Esophagus muscularis mucosa (tissue), 4 donors: ENCODE measurements around the gene CFAP410. TPM values are rescaled to one million over a fixed set of nuclear protein-coding genes. Genes with fewer than 3 reads are reported as not detected.

Experiments
- DNase-seq: peaks from one replicate; pipeline ENCODE4 v3.0.0-alpha.2; 2017; ENCODE audit errors: extremely low spot score
- H3K27ac ChIP-seq, 4 donors: fragments of 200-600 bp; sonication (generic); replicated peaks in 1 of 4; 1 replicate in 3 of 4; 2 replicates in 1 of 4; pipeline ENCODE4 v1.5.1; 2016 to 2019; ENCODE audit warnings: mild to moderate bottlenecking in 1 of 4
- H3K27me3 ChIP-seq, 4 donors: fragments of 200-600 bp; sonication (generic); one replicate each; pipeline versions ENCODE4 v1.5.1 to v1.6.0; 2016 to 2019
- H3K36me3 ChIP-seq, 4 donors: fragments of 200-600 bp; sonication (generic); one replicate each; pipeline ENCODE4 v1.5.1; 2016 to 2019
- H3K4me1 ChIP-seq, 4 donors: fragments of 200-600 bp; sonication (generic); one replicate each; pipeline ENCODE4 v1.5.1; 2016 to 2019
- H3K4me3 ChIP-seq, 4 donors: fragments of 200-600 bp; sonication (generic); 1 replicate in 2 of 4; 2 replicates in 2 of 4; pipeline ENCODE4 v1.5.1; 2016 to 2019; ENCODE audit warnings: mild to moderate bottlenecking in 4 of 4, moderate library complexity in 1 of 4
- H3K9me3 ChIP-seq, 4 donors: fragments of 200-600 bp; sonication (generic); 1 replicate in 3 of 4; 2 replicates in 1 of 4; pipeline ENCODE4 v1.5.1; 2016 to 2019
- EP300 ChIP-seq: sonication (generic); formaldehyde crosslinking; IDR thresholded peaks from one replicate; pipeline ENCODE4 v1.6.1; 2017; ENCODE audit warnings: antibody characterized with exemption
- POLR2A ChIP-seq: fragments of 450-650 bp; IDR thresholded peaks from one replicate; pipeline ENCODE4 v1.6.1; 2017; ENCODE audit warnings: antibody characterized with exemption, moderate library complexity, mild to moderate bottlenecking, low read depth
- POLR2AphosphoS5 ChIP-seq, 2 donors: sonication (generic); formaldehyde crosslinking; IDR thresholded peaks; one replicate each; pipeline ENCODE4 v1.6.1; 2017; ENCODE audit warnings: antibody characterized with exemption in 2 of 2
- WGBS: methylation state at CpG from one replicate; pipeline ENCODE4 v1.1.5; 2018; 5-methylcytosine and 5-hydroxymethylcytosine counted together
- intact Hi-C: fragments of 100-400 bp; cut with DNase I; formaldehyde crosslinking; loops from one replicate; pipeline ENCODE4 v1.15.1; 2023
- total RNA-seq, 4 donors: library from RNA; depleted of rRNA; stranded (reverse); fragments of >200 nt; gene quantifications; one replicate each; pipeline versions ENCODE4 v1.1.0 to v1.2.1, GENCODE V29; 2016
- TF ChIP-seq, protein P1 (sequence below), 3 experiments: fragments of 200-600 bp in 2 of 3; fragments of 450-650 bp in 1 of 3; sonication (generic) in 2 of 3; IDR thresholded peaks; one replicate each; pipeline ENCODE4 v1.5.1; 2017 to 2019; ENCODE audit warnings: antibody characterized with exemption in 3 of 3, mild to moderate bottlenecking in 2 of 3, moderate library complexity in 1 of 3

Gene CFAP410
- total RNA-seq, 4 donors from 2014 or later, result 26.6 to 43.5 (median 32.3) TPM

DNA sequence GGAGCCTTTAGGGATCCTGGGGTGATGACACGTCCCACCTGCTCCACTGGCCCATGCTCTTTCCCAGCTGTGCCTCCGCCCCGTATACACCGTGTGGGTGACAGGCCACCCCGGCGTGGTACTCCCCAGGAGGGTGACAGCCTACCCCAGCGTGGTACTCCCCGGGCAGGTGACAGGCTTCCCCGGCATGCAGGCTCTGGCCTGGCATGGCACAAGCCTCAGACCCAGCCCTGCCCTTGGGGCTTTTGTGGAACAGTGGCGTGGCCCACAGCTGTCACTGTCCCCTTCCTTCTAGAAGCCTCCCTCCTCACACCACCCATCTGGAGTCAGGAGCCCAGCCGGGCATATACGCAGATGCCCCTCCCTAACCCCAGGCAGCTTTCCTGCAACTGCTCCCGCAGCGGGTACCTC lies 44.0 kb downstream of the CFAP410 start:
- no peak for DNase-seq
- intact Hi-C loops, result loop anchor here (5.0 kb wide), 1 partner anchor 283 kb away; the partner anchor contains the start of gene TRAPPC10
- no peak overlapping the region for H3K27ac ChIP-seq
- H3K4me1 ChIP-seq, result peaks cover 22 to 45% (median 36%) of the 10 kb centered on the region in 4 donors
- H3K36me3 ChIP-seq, result no peaks in the 10 kb centered on the region
- no peak overlapping the region for H3K4me3 ChIP-seq
- WGBS, result 59% methylated on average over 6 of the region's 14 CpGs
- no peak for TF ChIP-seq EP300
- no peak for TF ChIP-seq POLR2AphosphoS5 (IDR thresholded peaks at IDR 0.05)
- TF ChIP-seq POLR2A, result no peak
- TF ChIP-seq, protein P1, sequence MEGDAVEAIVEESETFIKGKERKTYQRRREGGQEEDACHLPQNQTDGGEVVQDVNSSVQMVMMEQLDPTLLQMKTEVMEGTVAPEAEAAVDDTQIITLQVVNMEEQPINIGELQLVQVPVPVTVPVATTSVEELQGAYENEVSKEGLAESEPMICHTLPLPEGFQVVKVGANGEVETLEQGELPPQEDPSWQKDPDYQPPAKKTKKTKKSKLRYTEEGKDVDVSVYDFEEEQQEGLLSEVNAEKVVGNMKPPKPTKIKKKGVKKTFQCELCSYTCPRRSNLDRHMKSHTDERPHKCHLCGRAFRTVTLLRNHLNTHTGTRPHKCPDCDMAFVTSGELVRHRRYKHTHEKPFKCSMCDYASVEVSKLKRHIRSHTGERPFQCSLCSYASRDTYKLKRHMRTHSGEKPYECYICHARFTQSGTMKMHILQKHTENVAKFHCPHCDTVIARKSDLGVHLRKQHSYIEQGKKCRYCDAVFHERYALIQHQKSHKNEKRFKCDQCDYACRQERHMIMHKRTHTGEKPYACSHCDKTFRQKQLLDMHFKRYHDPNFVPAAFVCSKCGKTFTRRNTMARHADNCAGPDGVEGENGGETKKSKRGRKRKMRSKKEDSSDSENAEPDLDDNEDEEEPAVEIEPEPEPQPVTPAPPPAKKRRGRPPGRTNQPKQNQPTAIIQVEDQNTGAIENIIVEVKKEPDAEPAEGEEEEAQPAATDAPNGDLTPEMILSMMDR (IDR thresholded peaks at IDR 0.05), result no peak
- H3K27me3 ChIP-seq, result peaks cover 0 to 51% (median 0%) of the 10 kb centered on the region in 4 donors
- H3K9me3 ChIP-seq, result no peaks in the 10 kb centered on the region

DNA sequence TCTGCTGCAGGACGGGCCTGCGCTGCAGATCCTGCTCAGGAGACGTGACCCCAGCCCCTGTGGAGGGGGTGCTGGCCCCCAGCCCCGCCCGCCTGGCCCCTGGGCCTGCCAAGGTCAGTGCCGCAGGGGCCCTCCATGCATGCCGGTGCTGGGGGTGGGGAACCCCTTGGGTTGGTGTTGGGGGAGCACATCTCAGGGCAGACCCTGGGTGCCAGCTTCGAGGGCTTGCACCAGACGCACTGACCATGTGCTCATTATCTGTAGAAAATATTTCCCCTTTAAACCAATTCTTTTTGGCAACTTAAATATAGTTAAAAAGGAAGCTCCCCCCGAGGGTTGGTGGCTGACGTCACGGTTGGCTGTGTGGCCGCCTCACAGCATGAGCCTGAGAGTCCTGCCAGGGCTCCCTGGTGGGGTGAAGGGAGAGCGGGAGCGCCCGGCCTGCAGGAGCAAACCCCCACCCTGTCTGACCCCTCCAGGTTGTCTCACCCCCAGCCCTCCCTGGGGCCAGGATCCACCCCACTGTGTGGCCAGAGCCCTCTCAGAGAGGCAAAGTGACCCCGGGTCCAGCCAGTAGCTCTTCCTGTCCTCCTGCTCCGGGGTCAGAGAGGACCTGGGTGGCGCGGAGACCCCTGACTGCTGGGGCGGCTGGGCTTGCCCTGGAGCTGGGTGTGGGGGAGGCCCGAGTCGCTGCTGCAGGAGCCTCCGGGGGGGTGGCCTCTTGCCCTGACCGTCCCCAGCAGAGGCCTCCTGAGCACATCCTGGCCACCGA lies 44.6 kb downstream of the CFAP410 start:
- DNase-seq, result no peak
- Histone ChIP-seq H3K4me1 (peaks cover 22 to 44% (median 35%) of the 10 kb centered on the region in 4 donors), H3K27ac (no peak overlapping the region), H3K36me3 (no peaks in the 10 kb centered on the region), H3K4me3 (no peak overlapping the region), H3K9me3 (no peaks in the 10 kb centered on the region), H3K27me3 (peaks cover 0 to 54% (median 0%) of the 10 kb centered on the region in 4 donors)
- TF ChIP-seq POLR2A (no peak), POLR2AphosphoS5 (IDR thresholded peaks at IDR 0.05) (no peak), EP300 (no peak)
- TF ChIP-seq, protein P1 (IDR thresholded peaks at IDR 0.05), result no peak
- WGBS, result 54% methylated on average over 9 of the region's 26 CpGs
- intact Hi-C loops, result loop anchor here (5.0 kb wide), 1 partner anchor 282 kb away; the partner anchor contains the start of gene TRAPPC10

DNA sequence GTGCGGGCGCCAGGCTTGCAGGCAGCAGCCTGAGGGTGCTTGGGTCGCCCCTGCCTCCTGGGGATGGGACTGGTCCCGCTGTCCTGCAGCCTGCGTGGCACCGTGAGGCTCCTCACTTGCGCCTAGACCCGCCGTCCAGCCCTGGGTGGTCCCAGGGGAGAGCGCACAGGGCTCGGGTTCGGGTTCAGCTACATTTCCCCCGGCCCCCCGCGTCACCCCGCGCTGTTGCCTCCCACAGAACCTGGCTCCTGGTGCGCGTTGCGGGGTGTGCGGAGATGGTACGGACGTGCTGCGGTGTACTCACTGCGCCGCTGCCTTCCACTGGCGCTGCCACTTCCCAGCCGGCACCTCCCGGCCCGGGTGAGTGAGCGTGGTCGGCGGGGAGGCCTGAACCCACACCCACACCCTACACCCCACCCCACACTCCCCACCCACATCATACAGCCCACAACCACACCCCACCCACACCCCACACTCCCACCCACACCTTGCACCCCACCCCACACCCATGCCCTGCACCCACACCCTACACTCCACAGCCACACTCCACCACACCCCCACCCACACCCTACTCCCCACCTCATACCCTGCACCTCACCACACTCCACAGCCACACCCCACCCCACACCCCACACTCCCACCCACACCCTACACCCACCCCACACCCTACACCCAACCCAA lies 45.5 kb downstream of the CFAP410 start:
- TF ChIP-seq EP300 (no peak), POLR2AphosphoS5 (IDR thresholded peaks at IDR 0.05) (no peak), POLR2A (no peak)
- TF ChIP-seq, protein P1 (IDR thresholded peaks at IDR 0.05), result no peak
- 88% methylated on average over 32 of the region's 33 CpGs for WGBS
- intact Hi-C loops, result no loop called here

DNA sequence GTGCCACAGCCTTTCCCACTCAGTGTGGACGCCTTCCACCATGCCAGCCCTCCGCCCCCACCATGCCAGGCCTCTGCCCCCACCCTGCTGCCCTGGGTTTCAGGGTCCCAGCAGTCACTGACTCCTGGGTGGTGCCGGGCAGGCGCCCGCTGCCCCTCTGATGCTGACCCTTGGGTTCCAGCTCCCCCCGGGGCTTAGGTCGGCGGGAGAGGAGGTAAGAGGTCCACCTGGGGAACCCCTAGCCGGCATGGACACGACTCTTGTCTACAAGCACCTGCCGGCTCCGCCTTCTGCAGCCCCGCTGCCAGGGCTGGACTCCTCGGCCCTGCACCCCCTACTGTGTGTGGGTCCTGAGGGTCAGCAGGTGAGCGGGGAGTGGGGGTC lies 46.4 kb downstream of the CFAP410 start:
- WGBS, result 88% methylated on average over 12 of the region's 15 CpGs
- H3K4me1 ChIP-seq, result peaks cover 14 to 26% (median 23%) of the 10 kb centered on the region in 4 donors
- no peak for DNase-seq
- TF ChIP-seq POLR2AphosphoS5 (IDR thresholded peaks at IDR 0.05) (no peak), POLR2A (no peak), EP300 (no peak)
- TF ChIP-seq, protein P1 (IDR thresholded peaks at IDR 0.05), result no peak
- no peaks in the 10 kb centered on the region for H3K9me3 ChIP-seq
- intact Hi-C loops, result no loop called here
- no peak overlapping the region for H3K27ac ChIP-seq
- peaks cover 0 to 67% (median 0%) of the 10 kb centered on the region in 4 donors for H3K27me3 ChIP-seq
- H3K36me3 ChIP-seq, result no peaks in the 10 kb centered on the region
- H3K4me3 ChIP-seq, result no peak overlapping the region

More for the DNA sequence above, 45.5 kb downstream of the CFAP410 start:
- no peak for DNase-seq
- Histone ChIP-seq H3K27ac (no peak overlapping the region), H3K27me3 (peaks cover 0 to 58% (median 0%) of the 10 kb centered on the region in 4 donors), H3K4me1 (peaks cover 16 to 35% (median 26%) of the 10 kb centered on the region in 4 donors), H3K9me3 (no peaks in the 10 kb centered on the region), H3K36me3 (no peaks in the 10 kb centered on the region), H3K4me3 (no peak overlapping the region)
